IPS-NIHi7 (cell line): ENCODE data around the gene GPC5.
"Not testable (repeated sequence)": the region's sequence is repeated elsewhere in the genome, so short reads cannot be mapped to it uniquely, and the experiment has no call there.

Source experiments
- DNase-seq: peaks from one replicate; pipeline ENCODE4 v3.0.0; 2012; ENCODE audit warnings: mixed read lengths; ENCODE audit errors: extremely low spot score

GPC5 gene

DNA sequence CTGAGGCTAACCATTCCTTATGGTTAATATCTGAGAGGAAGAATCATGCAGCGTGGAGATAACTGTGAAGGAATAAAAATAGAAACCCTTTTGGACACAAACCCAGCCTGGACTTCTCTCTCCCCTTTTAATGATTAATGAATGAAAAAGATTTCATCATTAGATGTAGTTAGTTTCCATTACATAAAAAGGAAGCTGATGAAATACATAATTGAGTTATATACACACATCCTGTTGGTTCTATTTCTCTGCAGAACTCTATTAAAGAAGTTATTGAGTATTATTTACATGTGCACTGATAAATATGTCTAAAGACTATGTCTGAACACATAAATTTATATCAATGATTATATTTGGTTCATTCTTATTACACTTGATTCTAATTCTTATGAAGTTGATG, 465.3 kb downstream of the GPC5 start:
- DNase-seq: no peak

- DNase-seq: no peak
These were observed 469.9 kb downstream of the GPC5 start for GRCh38 chr13:91868351-91868750.

DNA sequence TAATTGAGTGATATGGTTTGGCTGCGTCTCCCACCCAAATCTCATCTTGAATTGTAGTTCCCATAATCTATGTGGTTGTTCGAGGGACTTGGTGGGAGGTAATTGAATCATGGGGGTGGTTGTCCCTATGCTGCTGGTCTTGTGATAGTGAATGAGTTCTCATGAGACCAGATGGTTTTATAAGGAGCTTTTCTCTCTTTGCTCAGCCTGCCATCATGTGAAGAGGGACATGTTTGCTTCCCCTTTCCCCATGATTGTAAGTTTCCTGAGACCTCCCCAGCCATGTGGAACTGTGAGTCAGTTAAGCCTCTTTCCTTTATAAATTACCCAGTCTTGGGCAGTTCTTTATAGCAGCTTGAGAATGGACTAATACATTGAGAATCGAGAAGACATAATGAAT, 480.1 kb downstream of the GPC5 start:
- no peak for DNase-seq

DNA sequence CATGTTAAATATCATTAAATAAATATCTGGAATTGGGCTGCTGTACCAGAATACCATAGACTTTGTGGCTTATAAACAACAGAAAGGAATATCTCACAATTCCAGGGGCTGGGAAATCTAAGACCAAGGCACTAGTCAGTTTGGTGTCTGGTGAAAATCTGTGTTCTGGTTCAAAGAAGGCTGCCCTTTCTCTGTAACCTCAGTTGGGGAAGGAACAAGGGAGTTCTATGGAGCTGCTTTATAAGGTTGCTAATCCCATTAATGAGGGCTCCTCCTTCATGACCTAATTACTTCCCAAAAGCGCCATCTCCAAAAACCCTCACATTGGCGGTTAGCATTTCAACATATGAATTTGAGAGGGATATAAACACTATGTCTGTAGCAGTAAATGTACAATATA, 480.9 kb downstream of the GPC5 start:
- DNase-seq: no peak

GRCh38 chr13:91882918-91883317, 484.5 kb downstream of the GPC5 start:
- no peak for DNase-seq

DNA sequence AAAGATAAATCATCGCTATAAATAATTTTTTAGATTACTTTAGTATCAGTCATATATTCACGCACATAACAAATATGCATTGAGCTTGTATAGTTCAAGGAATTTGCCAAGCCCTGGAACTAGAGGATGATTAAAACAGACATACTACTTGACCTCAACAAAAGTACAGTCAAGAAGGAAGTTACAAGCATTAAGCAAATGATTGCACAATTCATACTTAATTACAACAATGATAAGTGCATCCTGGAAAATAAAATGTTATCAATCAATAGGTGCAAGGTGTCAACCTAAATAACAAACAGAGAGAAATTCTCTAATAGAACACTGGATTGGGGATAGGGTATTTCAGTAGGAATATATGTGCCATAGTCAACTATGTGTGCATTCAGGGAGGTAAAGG, 491.2 kb downstream of the GPC5 start:
- no peak for DNase-seq

DNA sequence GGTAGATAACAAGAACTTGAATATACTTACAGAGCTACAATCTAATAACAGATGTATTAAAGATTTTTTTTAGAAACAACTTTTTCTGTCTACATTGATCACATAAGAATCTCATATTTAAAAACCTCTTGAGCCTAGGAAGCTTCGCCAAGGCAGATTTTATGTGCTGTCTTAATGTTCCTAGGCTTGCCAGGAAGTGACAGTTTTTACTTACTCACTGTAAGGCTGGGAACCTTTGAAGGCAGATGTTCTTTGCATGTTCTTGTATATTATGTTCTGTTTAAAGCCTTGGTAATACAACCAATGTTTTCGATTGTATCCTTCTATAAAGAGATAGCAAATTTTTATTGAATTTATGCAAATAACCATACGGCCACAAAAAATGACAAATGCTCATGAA, 492.7 kb downstream of the GPC5 start:
- DNase-seq: no peak

DNA sequence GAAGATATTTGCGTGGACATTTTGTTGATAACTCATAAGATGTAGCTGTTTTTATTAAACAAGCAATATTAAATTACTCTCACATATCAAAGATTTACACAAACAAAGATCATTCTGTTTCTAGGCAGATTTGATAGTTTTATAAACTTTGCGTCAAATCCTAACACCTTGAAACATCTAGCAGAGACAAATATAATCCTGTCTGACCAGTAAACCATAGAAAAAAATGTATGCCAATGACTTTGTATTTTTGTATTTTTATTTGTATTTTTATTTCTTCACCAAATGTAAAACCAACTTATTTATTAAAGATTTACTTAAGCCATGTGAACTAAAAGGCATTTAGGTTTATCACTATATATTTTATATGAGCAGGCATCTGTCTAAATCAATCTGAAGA, 494.6 kb downstream of the GPC5 start:
- no peak for DNase-seq

DNA sequence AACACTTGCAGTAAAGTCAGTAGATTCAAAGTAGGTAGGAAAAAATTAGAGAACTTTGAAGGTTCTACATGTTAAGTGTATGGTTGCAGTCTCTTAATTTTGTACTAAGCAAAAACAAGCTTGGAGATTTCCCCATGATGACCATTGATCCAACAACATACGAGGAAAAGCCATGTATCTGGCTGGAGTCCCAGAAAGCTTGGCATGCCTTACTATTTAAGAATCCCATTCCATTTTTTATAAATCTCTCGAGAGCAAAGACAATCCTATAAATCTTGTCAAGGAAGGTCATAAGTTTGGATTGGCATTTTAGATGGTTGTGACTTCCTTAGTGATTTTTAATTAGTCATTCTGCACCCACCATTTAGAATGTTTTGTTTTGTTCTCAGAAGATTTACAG, 495.9 kb downstream of the GPC5 start:
- no peak for DNase-seq

GRCh38 chr13:91896547-91896946, 498.1 kb downstream of the GPC5 start:
- DNase-seq: no peak

- DNase-seq: not testable (repeated sequence)
These were observed 500.6 kb downstream of the GPC5 start for GRCh38 chr13:91898986-91899385.

DNA sequence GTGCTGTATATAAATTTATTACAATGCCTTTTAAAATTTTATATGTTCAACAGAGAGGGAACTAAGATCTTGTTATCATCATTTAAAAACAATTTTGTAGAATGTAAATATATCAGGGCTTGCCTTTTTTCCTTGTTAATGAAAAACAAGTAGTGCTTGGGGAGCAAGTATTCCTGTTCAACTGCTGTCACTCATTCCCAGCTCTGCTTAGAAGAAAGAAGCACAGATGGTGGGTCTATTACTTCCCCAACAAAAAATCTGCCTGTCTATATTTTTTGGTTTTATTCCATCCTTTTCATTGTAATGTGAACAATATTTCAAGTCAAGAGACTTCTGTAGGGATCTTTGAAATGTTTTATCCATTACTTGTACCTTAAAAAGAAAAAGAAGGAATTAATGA, 503.9 kb downstream of the GPC5 start:
- DNase-seq: no peak

GRCh38 chr13:91904005-91904404, 505.6 kb downstream of the GPC5 start:
- DNase-seq: no peak

DNA sequence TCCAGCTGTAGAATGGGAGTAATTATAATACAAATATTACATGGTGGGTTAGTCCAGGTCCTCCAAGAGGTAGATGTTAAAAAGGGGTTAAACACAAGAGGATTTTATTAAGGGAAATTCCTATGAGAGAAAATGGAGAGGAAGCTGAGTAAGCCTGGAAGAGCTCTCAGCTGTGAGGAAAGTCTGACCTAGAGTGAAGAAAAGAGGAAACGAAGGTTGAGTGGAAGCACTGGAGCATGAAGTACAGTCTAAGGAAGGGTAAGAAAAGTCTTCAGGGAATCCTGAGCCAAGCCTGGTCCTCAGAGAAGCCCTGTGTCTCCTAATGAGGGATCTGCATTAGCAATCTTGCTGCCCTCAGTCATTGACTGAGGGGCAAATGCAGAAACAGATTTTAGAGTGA, 506.2 kb downstream of the GPC5 start:
- DNase-seq: no peak

DNA sequence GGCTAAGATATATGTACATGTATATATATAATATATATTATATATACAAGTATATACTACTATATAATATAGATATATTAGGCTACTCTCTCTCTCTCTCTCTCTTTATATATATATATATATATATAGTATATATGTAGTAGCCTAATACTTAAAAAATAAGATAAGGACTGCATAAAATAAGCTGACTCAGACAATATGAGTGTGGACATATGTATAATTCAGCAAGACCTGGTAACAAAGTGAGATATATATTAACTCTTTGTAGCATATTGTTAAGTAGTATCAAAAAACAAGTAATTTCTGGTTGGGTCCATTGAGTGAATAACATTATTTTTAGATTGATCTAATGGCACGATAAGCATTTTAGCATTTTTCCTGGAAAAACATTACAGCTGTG, 509.0 kb downstream of the GPC5 start:
- no peak for DNase-seq

- no peak for DNase-seq
These were observed 511.2 kb downstream of the GPC5 start for GRCh38 chr13:91909617-91910016.

DNA sequence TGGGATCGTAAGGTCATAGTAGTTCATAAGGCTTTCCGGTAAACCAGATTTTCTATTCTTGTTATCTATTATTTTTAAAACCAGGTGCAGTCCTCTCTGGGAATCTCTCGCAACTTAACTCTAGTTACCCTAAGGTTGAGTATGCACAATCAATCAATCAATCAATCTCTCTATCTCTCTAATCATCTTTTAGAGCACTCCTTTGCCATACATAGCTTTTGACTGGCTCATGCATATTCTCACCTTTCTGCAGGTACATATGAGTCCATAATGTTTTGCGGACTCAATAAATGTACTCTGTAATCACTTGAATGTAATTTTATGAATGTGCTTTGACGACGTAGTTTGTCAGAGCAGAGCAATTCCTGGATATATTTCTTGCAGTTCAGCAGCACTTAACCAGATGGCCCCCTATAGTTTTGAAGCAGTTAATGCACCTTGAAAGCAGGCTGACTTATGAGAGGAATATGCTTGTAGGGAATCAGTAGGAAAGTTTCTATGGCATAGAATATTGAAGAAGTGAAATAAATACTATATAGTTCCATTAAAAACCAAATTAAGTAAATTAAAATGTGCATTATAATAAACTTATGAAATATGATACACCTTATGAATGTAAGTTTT, 524.7 kb downstream of the GPC5 start:
- peak; percentile 27 for DNase-seq

DNA sequence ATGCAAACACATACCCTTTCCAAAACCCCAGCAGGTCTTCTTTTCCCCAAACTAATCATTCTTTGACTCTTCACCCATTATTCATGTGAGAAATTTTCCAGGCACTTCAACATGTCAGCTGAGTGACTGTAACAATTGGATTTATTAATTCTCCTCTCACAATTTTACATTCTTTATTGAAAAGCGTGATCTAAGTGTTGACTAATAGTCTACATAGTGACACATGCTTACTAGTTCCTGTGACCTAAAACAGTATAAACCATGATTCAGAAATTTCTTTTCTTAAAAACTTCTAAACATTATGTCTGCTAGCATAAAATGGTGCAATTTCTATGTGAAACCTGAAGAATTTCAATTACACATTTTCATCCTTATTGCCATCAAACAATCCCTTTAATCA, 532.3 kb downstream of the GPC5 start:
- no peak for DNase-seq

- no peak for DNase-seq
These were observed 535.9 kb downstream of the GPC5 start for GRCh38 chr13:91934354-91934753.

GRCh38 chr13:91946498-91947070, 548.2 kb downstream of the GPC5 start:
- peak; percentile 47 for DNase-seq

GRCh38 chr13:91948736-91949135, 550.3 kb downstream of the GPC5 start:
- no peak for DNase-seq

- DNase-seq: no peak
These were observed 552.4 kb downstream of the GPC5 start for GRCh38 chr13:91950803-91951202.

- DNase-seq: peak; percentile 11
These were observed 557.3 kb downstream of the GPC5 start for GRCh38 chr13:91955546-91956355.
